ACC112 (cell line): ENCODE data around the gene ZDHHC20.
A peak's percentile ranks its signal among the peaks of the same experiment; 100 is the strongest.

Experiments
- H2AFZ ChIP-seq: fragments of 200-600 bp; sonication (generic); one replicate; pipeline ENCODE4 v1.6.0; 2017; ENCODE audit warnings: antibody characterized with exemption, low read length; ENCODE audit not compliant: unreplicated experiment
- H3K27ac ChIP-seq: fragments of 200-600 bp; sonication (generic); 2 replicates; pipeline ENCODE4 v1.5.1; 2014; ENCODE audit warnings: low read depth, mild to moderate bottlenecking, antibody characterized with exemption, low read length, moderate library complexity
- H3K27me3 ChIP-seq: fragments of 200-600 bp; sonication (generic); 2 replicates; pipeline ENCODE4 v1.6.1; 2014; ENCODE audit warnings: mild to moderate bottlenecking, antibody characterized with exemption, low read length, moderate library complexity, mixed read lengths; ENCODE audit not compliant: insufficient read depth
- H3K36me3 ChIP-seq: fragments of 200-600 bp; sonication (generic); 2 replicates; pipeline ENCODE4 v1.6.1; 2016; ENCODE audit warnings: mild to moderate bottlenecking, antibody characterized with exemption, low read length, moderate library complexity, mixed read lengths; ENCODE audit not compliant: insufficient read depth
- H3K4me1 ChIP-seq: fragments of 200-600 bp; sonication (generic); one replicate; pipeline ENCODE4 v1.6.1; 2016; ENCODE audit warnings: low read length, mixed read lengths; ENCODE audit not compliant: insufficient read depth, unreplicated experiment, control insufficient read depth
- H3K4me3 ChIP-seq: fragments of 200-600 bp; sonication (generic); 2 replicates; pipeline ENCODE4 v1.5.1; 2014; ENCODE audit warnings: mild to moderate bottlenecking, low read depth, low read length
- H3K79me2 ChIP-seq: fragments of 200-600 bp; sonication (generic); one replicate; pipeline ENCODE4 v1.6.0; 2016; ENCODE audit warnings: low read length; ENCODE audit not compliant: control insufficient read depth, unreplicated experiment, insufficient read depth

ZDHHC20 gene

DNA sequence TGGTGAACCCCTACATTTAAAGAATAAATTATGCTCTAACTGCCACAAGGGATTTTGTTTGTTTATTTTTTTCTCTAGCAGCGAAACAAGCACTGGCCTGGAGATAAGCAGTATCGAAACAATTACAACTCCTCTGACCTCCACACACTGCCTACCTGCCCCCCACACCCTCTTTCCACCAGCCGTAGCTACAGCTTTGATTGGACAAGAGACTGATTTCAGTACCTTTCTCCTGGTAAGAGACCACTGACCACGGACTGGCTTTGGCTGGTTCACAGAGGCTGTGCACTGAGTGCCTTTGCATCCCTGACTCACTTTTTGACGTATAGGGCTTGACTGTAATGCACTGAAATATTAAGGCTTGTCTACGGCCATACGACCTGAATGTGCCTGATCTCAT, 7.4 kb upstream of the ZDHHC20 start:
- no peak overlapping the region for H3K27ac ChIP-seq
- no peak overlapping the region for H3K4me3 ChIP-seq
- H2AFZ ChIP-seq, result no peak overlapping the region
- no peaks in the 10 kb centered on the region for H3K4me1 ChIP-seq
- no peaks in the 10 kb centered on the region for H3K79me2 ChIP-seq
- no peaks in the 10 kb centered on the region for H3K27me3 ChIP-seq
- no peaks in the 10 kb centered on the region for H3K36me3 ChIP-seq

DNA sequence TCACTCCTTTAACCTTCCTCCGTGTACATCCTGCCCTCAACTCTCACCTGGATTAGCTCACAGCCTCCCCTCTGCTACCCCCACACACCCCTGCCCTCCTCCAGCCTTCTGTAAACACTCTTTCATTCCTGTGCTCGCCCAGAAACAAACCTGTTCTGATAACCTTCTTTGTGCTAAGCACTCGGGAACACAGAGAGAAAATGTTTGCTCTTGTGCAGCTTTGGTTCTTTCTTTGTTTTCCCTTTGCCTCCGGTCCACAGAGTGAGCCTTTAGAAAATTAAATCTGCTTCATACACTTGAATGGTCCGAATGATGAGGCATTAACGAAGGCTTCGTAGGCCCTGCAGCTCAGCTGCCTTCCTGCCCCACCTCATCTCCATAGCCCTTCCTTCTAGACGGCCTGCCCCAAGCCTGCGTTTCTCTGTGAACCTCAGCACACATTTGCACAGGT, 6.6 kb upstream of the ZDHHC20 start:
- Histone ChIP-seq H3K79me2 (no peaks in the 10 kb centered on the region), H3K36me3 (no peaks in the 10 kb centered on the region), H2AFZ (no peak overlapping the region), H3K4me3 (no peak overlapping the region), H3K27ac (no peak overlapping the region), H3K27me3 (no peaks in the 10 kb centered on the region), H3K4me1 (no peaks in the 10 kb centered on the region)

DNA sequence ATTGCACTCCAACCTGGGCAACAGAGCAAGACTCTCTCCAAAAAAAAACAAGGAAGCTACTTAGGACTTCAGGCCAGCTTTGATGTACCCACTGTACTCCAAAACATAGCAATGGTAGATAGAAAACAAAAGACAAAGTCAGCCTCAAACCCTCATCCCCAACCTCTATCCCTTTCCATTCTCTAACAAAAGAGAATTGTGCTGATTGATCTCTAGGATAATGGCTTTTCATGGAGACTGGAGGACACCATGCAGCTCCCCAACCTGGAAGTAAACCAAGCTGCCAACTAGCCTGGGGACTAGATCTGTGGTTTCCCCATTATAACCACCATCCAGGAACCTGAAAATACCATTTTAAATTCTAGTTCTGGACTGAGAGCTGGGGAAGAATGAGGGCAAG, 4.3 kb upstream of the ZDHHC20 start:
- H3K4me1 ChIP-seq, result no peaks in the 10 kb centered on the region
- peaks cover 3% of the 10 kb centered on the region for H3K79me2 ChIP-seq
- no peak overlapping the region for H3K4me3 ChIP-seq
- no peaks in the 10 kb centered on the region for H3K36me3 ChIP-seq
- no peak overlapping the region for H2AFZ ChIP-seq
- H3K27ac ChIP-seq, result no peak overlapping the region
- H3K27me3 ChIP-seq, result no peaks in the 10 kb centered on the region

DNA sequence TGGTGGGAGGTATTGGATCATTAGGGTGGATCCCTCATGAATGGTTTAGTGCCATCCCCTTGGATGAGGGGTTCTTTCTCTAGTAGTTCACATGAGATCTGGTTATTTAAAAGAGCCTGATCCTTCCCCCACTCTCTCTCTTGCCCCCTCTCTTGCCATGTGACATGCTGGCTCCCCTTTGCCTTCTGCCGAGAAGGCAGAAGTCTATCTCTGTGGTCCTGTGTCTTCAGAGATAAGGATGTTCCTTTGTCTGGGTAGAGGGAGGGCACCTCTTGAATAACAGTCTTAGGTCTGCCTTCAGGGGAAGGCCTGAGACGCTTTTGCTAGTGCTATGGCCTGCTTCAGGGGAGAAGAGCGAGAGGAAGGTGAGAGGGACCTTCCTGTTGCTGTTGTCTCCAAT, 2.0 kb upstream of the ZDHHC20 start:
- no peaks in the 10 kb centered on the region for H3K27me3 ChIP-seq
- no peak overlapping the region for H3K4me3 ChIP-seq
- H3K79me2 ChIP-seq, result peaks cover 24% of the 10 kb centered on the region
- no peak overlapping the region for H2AFZ ChIP-seq
- peaks cover 12% of the 10 kb centered on the region for H3K4me1 ChIP-seq
- no peak overlapping the region for H3K27ac ChIP-seq
- no peaks in the 10 kb centered on the region for H3K36me3 ChIP-seq

DNA sequence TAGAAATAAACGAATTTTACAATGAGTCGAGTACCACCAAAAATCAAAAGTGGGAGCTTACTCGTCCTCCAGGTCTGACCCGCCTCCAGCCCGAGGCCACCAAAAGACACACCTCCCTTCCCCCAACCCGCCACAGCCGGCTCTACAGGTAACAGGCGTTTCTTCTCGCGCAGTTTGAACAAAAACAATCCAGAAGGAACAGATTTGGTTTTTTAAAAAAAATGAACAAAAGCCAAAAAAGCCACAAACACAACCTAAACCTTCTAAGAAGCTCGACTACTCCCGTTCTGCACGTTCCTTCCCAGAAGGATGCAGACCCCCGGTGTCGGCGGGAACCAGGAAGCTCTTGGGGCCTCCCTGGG, 671 bp downstream of the ZDHHC20 start:
- peak overlapping the region; percentile 97 for H3K4me3 ChIP-seq
- peak overlapping the region; percentile 47; the same call in 1 of the 2 replicates for H3K27ac ChIP-seq
- peak overlapping the region; percentile 84 for H2AFZ ChIP-seq
- peaks cover 12% of the 10 kb centered on the region for H3K4me1 ChIP-seq
- no peaks in the 10 kb centered on the region for H3K27me3 ChIP-seq
- H3K79me2 ChIP-seq, result peaks cover 43% of the 10 kb centered on the region
- H3K36me3 ChIP-seq, result 0 out of 2 replicates have a peak, but pooled peaks cover 4% of the 10 kb centered on the region

DNA sequence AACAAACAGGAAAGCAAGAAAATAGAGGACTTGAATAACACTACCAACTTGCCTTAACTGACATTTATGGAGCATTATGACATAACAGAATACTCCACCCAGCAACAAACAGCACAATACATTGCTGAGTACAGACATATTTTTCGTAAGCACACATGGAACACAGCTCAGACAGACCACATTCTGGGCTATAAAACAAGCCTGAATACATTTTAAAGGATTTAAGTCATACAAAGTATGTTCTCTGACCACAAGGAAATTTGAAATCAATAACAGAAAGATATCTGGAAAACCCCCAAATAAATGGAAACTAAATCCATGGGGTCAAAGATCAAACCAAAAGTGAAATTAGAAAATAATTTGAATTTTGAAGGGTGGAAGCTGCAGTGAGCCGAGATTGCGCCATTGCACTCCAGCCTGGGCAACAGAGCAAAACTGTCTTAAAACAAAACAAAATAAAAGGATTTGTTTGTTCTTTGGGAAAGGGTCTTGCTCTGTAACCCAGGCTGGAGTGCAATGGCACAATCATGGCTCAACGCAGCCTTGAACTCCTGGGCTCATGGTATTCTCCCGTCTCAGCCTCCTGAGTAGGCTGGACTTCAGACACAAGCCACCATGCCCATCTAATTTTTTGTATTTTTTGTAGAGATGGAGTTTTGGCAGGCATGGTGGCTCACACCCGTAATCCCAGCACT, 5.6 kb downstream of the ZDHHC20 start:
- Histone ChIP-seq H3K79me2 (peaks cover 70% of the 10 kb centered on the region), H3K27ac (no peak overlapping the region), H3K27me3 (no peaks in the 10 kb centered on the region), H2AFZ (no peak overlapping the region), H3K4me1 (peaks cover 12% of the 10 kb centered on the region), H3K36me3 (peaks cover 4% of the 10 kb centered on the region; the same call in 1 of the 2 replicates), H3K4me3 (no peak overlapping the region)

DNA sequence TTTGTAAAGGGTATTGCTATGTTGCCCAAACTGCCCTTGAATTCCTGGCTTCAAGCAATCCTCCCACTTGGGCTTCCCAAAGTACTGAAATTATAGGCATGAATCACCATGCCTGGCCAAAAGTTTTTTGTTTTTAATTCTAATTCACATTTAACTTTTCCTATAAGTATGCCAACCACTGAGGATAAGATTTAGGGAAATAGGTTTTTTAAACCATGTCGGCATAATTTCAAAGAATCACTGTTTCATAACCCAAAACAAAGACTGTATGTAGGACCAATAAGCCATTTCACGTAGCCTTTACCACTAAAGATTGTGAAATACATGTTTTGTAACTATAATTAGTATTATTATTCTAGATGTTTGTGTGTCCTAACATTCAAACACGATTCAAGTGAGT, 8.2 kb downstream of the ZDHHC20 start:
- Histone ChIP-seq H3K79me2 (peaks cover 58% of the 10 kb centered on the region), H3K4me1 (no peaks in the 10 kb centered on the region)

DNA sequence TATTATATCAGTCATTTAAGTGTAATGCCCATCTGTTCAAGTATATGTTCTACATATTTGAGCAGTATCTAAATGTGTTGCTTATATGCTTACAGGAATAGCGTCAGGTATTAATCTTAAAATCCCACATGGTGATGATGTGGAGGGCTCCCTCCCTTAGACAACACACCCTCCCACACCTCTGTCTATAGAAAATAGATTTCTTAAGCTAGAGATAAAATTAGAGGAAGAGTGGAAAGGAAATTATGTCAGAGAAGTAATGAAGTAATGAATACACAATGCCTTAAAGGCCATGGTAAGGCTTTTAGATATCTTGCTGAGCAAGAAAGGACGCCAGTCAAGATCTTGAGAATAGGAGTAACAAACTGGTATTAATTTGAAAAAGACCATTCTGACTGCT, 12.4 kb downstream of the ZDHHC20 start:
- H2AFZ ChIP-seq, result no peak overlapping the region
- no peak overlapping the region for H3K4me3 ChIP-seq
- H3K27ac ChIP-seq, result no peak overlapping the region
- no peaks in the 10 kb centered on the region for H3K4me1 ChIP-seq
- no peaks in the 10 kb centered on the region; the same call in 1 of the 2 replicates for H3K36me3 ChIP-seq
- H3K27me3 ChIP-seq, result no peaks in the 10 kb centered on the region
- H3K79me2 ChIP-seq, result peaks cover 42% of the 10 kb centered on the region

More for the DNA sequence above, 8.2 kb downstream of the ZDHHC20 start:
- Histone ChIP-seq H3K36me3 (peaks cover 4% of the 10 kb centered on the region; the same call in 1 of the 2 replicates), H3K4me3 (no peak overlapping the region), H3K27ac (no peak overlapping the region), H3K27me3 (no peaks in the 10 kb centered on the region), H2AFZ (no peak overlapping the region)

DNA sequence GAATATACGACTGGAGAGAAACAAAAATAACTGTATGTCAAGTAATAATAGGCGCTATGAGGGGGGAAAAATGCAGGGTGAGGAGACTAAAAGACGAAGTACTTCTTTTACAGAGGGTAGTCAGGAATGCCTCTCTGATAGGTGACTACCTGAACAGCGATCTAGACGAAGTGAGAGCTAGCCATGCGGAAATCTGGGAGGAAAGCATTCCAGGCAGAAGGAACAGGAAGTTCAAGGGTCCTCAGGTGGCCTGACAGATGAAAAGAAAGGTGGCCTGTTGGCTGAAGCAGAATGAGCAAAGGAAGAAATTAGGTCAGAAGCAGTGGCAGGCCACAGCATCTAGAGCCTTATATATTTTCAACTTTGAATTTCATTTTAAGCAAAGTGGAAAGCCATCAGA, 13.3 kb downstream of the ZDHHC20 start:
- no peak overlapping the region for H3K4me3 ChIP-seq
- peaks cover 36% of the 10 kb centered on the region for H3K79me2 ChIP-seq
- no peaks in the 10 kb centered on the region for H3K27me3 ChIP-seq
- no peak overlapping the region for H3K27ac ChIP-seq
- H3K36me3 ChIP-seq, result no peaks in the 10 kb centered on the region
- no peaks in the 10 kb centered on the region for H3K4me1 ChIP-seq
- H2AFZ ChIP-seq, result no peak overlapping the region

DNA sequence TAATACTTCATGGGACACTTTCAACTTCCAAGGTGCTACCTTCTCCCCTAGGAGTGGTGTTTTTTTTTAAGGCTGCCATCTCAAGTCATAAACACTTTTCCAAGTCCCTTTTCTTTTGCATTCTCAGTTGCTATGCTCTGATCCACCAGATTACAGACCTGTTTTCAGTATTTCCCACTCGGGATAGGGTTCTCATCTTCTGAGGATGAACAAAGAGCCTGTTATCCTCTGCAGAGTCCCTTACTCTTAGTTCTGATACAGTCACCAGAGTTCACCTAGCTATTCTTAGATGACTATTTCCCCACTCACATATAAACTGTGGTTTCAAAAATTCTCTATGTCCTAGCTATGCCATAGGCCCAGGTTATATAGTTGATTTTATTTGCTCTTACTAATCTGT, 15.9 kb downstream of the ZDHHC20 start:
- Histone ChIP-seq H3K27ac (no peak overlapping the region), H2AFZ (no peak overlapping the region), H3K4me3 (no peak overlapping the region), H3K4me1 (no peaks in the 10 kb centered on the region), H3K27me3 (no peaks in the 10 kb centered on the region), H3K36me3 (no peaks in the 10 kb centered on the region), H3K79me2 (peaks cover 41% of the 10 kb centered on the region)

DNA sequence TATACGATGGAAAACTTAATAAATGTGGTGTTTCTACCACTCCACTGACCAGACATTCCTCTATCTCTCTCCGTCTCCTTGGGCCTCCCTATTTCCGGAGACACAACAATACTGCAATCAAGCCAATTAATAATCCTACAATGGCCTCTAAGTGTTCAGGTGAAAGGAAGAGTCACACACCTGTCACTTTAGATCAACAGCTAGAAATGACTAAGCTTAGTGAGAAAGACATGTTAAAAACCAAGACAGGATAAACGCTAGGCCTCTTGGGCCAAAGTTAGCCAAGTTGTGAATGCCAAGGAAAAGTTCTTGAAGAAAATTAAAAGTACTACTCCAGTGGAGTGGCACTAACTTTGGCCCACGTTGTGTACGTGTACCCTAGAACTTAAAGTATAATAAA, 22.5 kb downstream of the ZDHHC20 start:
- peak overlapping the region; percentile 64 for H3K27ac ChIP-seq
- H3K4me3 ChIP-seq, result no peak overlapping the region
- H3K4me1 ChIP-seq, result peaks cover 19% of the 10 kb centered on the region
- no peak overlapping the region for H2AFZ ChIP-seq
- no peaks in the 10 kb centered on the region for H3K36me3 ChIP-seq
- no peaks in the 10 kb centered on the region for H3K27me3 ChIP-seq
- peaks cover 38% of the 10 kb centered on the region for H3K79me2 ChIP-seq
